AG09309 (cell line): ENCODE data around the gene MYL10.
A peak's percentile ranks its signal among the peaks of the same experiment; 100 is the strongest.

Experiments used
- DNase-seq: peaks from one replicate; pipeline ENCODE4 v3.0.0-alpha.2; 2010; ENCODE audit warnings: low read depth
- H3K4me3 ChIP-seq: 2 replicates; pipeline ENCODE4 v1.5.1; 2011; ENCODE audit warnings: mild to moderate bottlenecking, low read depth, low read length, moderate library complexity; ENCODE audit not compliant: control insufficient read depth
- TF ChIP-seq, protein P1 (sequence below): IDR thresholded peaks from 2 replicates; pipeline ENCODE4 v1.5.1; 2011; ENCODE audit warnings: mild to moderate bottlenecking, low read depth, low read length, inconsistent platforms; ENCODE audit not compliant: insufficient read depth, control insufficient read depth; ENCODE audit errors: missing control alignments

MYL10 gene

DNA sequence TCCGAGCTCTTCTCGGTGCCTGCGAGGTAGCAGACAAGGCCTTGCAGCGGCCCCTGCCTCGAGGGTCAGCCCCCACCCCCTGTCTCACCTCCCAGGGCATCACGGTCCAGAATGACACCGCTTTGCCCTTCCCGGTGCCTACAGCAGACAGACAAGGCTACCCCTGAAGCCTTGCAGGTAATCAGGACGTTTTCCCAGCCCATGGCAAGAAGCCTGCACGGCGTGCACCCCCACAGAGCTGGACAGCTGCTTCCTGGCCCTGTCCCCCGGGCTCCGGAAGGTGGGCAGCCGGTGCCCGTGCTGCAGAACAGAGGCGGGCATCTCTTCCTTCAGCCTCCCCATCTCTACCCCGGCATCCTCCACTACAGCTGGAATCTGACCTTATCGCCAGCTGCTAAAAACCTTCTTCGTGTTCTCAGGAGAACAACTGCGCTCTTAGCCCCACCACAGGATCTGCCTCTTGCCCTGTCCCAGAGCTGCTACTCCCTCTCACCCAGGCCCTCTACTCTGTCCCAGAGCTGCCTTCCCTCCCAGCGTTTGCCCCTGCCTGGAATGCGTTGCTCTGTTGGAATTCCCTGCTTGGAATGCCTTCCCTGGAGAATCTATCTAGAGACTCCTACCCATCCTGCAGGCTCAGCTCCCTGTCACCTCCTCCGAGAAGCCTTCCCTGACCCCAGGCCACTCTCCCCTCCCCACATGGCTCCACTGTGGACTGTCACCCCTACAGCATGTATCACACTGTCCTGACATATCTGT is 4.7 kb downstream of the MYL10 start:
- TF ChIP-seq, protein P1, sequence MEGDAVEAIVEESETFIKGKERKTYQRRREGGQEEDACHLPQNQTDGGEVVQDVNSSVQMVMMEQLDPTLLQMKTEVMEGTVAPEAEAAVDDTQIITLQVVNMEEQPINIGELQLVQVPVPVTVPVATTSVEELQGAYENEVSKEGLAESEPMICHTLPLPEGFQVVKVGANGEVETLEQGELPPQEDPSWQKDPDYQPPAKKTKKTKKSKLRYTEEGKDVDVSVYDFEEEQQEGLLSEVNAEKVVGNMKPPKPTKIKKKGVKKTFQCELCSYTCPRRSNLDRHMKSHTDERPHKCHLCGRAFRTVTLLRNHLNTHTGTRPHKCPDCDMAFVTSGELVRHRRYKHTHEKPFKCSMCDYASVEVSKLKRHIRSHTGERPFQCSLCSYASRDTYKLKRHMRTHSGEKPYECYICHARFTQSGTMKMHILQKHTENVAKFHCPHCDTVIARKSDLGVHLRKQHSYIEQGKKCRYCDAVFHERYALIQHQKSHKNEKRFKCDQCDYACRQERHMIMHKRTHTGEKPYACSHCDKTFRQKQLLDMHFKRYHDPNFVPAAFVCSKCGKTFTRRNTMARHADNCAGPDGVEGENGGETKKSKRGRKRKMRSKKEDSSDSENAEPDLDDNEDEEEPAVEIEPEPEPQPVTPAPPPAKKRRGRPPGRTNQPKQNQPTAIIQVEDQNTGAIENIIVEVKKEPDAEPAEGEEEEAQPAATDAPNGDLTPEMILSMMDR = no peak
- H3K4me3 ChIP-seq = no peak overlapping the region
- DNase-seq = no peak

DNA sequence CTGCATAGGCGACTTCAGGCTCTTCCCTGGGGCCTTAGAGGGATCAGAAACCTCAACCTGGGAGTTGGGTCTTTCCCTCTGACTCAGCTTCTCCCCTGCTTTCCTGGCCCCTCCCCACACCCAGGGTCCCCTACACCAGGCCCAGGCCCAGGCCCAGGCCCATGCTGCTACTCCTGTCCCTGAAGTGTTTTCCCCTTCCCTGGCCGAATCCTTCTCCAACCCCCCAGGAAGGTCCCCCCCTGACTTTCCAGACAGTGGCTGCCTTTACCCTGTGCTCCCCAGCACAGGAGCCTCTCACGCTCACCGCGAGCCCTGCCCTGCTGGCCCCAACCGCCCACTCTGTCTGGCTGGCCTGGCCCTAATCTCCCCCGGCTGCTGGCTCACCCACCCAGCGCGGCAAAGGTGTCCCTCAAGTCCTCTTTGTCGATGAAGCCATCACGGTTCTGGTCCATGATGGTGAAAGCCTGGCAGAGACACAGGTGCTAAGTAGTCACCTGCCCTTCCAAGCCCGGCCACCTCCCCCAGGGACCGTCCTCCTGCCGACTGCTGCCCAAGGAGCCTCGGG is 6.4 kb downstream of the MYL10 start:
- H3K4me3 ChIP-seq = no peak overlapping the region
- no peak for DNase-seq
- TF ChIP-seq, protein P1 = no peak

DNA sequence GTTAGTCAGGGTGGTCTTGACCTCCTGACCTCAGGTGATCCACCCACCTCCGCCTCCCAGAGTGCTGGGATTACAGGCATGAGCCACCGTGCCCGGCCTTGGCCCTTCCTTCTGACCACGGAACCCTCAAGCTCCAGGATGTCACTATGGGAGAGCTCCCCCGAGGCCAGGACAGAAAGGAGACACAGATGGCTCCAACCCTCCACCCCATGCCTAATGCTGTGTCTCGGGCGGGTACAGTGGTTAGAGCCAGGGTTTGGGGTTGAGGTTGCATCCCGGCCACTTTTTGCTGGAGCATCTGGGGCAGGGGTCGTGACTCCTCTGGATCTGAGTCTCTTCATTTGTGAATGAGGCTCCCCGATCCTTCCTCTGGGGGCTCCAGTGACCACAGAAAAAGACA is 8.1 kb downstream of the MYL10 start:
- DNase-seq = no peak
- no peak overlapping the region for H3K4me3 ChIP-seq
- TF ChIP-seq, protein P1 = no peak

DNA sequence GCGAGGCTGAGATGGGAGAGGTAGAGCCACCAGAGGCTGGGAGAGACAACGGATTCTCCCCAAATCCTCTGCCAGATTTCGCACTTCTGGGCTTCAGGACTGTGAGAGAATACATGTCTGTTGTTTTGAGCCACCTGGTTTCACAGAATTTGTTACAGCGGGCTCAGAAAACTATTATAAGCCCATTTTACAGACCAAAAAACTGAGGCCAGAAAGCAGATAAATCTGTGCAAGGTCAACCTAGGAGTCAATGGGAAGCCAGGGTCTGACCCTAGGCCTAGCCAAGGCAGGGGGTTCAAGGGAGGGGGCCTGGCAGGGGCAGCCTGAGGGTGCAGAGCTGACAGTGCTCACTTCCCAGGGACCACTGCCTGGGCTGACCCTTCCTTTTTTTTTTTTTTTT is 8.7 kb downstream of the MYL10 start:
- no peak for DNase-seq
- no peak overlapping the region for H3K4me3 ChIP-seq
- TF ChIP-seq, protein P1 = no peak

DNA sequence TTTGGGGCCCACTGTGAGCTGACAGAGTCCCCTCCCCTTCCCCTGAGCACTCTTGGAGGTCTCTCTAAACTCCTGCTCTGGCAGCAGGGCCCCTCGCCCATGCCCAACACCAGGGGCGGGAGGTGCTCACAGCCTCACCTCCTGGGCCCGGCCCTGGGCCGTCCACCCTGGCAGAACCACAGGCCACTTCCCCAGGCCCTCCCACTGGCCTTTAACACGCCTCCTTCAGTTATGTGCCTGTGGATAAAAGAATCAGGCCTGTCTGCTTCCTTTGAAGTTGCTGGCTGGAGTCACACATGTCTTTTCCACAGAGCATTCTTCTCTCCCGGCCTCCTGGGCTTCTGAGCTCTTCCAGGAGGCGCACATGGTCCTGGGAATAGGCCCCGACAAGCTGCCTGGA is 10.2 kb downstream of the MYL10 start:
- no peak overlapping the region for H3K4me3 ChIP-seq

DNA sequence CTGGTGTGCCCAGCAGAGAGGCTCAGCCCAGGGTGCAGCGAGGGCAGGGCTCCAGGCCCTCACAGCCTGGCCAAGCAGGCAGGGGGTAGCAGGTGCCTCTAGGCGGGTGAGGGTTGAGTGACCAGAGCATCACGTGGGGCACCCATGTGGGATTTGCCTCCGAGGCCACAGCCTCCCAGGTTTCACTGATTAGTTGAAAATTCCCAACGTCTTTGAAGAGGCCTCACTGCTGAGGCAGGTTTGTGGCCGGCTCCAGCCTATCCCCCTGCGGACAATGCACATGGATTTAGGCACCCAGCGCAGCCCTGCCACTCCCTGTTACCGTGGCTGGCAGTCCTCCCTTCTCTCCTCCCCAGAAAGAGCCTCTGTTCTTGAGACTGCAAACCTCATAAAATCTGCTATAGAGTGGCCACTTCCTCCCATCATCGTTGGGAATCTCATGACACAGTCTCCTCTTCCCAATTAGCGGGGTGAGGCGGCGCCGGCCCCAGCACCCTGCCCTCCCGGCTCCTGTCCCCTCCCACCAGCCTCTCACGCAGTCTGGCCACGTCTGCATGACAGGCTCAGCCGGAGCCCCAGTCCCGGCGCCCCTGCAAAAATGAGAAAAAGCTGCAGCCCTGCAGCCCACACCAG is 10.8 kb downstream of the MYL10 start:
- H3K4me3 ChIP-seq = no peak overlapping the region
- TF ChIP-seq, protein P1 = no peak
- DNase-seq = peak; percentile 31

More for the DNA sequence above, 10.2 kb downstream of the MYL10 start:
- DNase-seq = no peak
- TF ChIP-seq, protein P1 = no peak
